Measurements from ENCODE around the gene ACBD4. TPM values are rescaled to one million over a fixed set of nuclear protein-coding genes. Genes with fewer than 3 reads are reported as not detected.

ACBD4 gene
- polyA plus RNA-seq, 4 donors, result 11.4 to 19.0 (median 16.9) TPM

GRCh38 chr17:45149669-45150664 lies 14.5 kb downstream of the ACBD4 start:
- peak in 1 of 4 donors; percentile 65 for DNase-seq (ENCODE audit: low read depth in 4 of 4, low spot score in 2 of 4)

DNA sequence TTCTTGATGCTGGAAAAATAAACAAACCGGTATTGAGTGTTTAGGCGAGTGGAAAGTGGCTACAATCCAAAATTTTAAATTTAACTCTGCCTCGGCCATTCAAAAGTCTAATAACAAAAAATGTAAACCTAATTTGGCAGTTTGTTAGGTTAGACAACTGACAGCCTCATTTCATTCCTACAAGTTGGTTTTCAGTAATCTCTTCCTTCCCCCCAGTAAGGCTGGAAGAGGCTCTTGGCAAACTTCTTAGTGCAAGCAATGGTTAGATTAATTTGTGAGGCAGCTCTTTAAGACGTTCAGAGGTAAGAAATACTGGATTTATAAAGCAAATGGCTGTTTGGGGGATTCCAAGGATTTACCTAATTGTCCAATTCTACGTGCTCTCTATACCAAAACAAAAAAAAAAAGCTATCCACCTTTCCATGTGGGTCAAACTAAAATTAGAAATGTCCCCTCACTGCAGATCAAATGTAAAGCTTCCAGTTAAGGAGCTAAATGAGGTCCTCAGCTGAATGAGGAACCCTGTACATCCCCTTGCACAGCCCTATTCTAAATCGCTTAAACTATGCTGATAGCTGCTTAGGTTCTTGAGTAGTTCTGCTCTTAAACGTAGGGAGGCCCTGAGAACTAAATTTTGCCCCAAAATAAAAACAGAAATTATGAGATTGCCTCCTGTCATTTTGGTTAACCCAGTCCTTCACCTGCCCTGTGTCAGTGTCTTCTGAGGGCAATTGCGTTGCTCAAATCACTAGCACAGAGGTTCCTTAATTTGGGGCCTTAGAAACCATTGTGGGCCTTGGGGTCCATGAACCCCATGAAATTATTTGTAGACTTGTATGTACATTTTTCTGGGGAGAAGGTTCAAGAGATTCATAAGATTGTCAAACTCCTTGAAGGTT lies 15.7 kb downstream of the ACBD4 start:
- DNase-seq (ENCODE audit: low read depth in 4 of 4, low spot score in 2 of 4), result no peak

GRCh38 chr17:45155029-45155428 lies 19.5 kb downstream of the ACBD4 start:
- DNase-seq (ENCODE audit: low read depth in 4 of 4, low spot score in 2 of 4), result no peak

- no peak for DNase-seq (ENCODE audit: low read depth in 4 of 4, low spot score in 2 of 4)
Observed at GRCh38 chr17:45155483-45155882, 20.0 kb downstream of the ACBD4 start.

GRCh38 chr17:45156242-45156641 lies 20.8 kb downstream of the ACBD4 start:
- DNase-seq (ENCODE audit: low read depth in 4 of 4, low spot score in 2 of 4), result no peak

GRCh38 chr17:45160447-45161287 lies 25.2 kb downstream of the ACBD4 start:
- peak in 1 of 4 donors; percentile 70 for DNase-seq (ENCODE audit: low read depth in 4 of 4, low spot score in 2 of 4)

- DNase-seq (ENCODE audit: low read depth in 4 of 4, low spot score in 2 of 4), result peak; percentile 99 to 100 (median 100)
Observed at GRCh38 chr17:45161288-45162024, 26.0 kb downstream of the ACBD4 start, which contains the start of gene HEXIM2. Gene HEXIM2, plus strand, starts transcription at chr17:45161875. Its CDS starts 919 bp downstream, at chr17:45162794.

GRCh38 chr17:45162025-45162687 lies 26.7 kb downstream of the ACBD4 start:
- DNase-seq (ENCODE audit: low read depth in 4 of 4, low spot score in 2 of 4), result no peak

DNA sequence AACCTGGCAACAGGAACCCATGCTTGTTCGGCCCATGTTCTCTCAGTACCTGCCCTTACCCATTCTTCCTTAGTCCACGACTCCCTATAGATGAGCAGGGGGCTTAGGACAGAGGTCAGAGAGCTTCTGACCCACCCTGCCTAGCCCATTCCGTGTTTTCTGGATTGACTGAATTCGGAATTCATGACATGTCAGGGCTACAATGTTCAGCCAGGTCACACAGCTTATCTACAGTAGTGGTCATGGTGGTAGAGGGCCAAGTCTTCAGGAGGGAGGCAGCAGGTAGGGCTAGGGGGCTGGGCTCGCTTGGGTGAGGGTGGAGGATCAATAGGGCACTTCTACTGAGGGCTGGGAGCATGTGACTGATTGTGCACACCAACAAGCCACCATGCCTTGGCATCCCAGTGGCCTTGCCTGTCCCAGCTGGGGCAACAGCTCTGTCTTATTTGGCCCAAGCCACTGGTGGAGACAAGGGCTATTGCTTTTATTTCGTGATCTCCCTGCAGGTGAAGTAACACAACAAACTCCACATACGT lies 29.3 kb downstream of the ACBD4 start:
- DNase-seq (ENCODE audit: low read depth in 4 of 4, low spot score in 2 of 4), result no peak

DNA sequence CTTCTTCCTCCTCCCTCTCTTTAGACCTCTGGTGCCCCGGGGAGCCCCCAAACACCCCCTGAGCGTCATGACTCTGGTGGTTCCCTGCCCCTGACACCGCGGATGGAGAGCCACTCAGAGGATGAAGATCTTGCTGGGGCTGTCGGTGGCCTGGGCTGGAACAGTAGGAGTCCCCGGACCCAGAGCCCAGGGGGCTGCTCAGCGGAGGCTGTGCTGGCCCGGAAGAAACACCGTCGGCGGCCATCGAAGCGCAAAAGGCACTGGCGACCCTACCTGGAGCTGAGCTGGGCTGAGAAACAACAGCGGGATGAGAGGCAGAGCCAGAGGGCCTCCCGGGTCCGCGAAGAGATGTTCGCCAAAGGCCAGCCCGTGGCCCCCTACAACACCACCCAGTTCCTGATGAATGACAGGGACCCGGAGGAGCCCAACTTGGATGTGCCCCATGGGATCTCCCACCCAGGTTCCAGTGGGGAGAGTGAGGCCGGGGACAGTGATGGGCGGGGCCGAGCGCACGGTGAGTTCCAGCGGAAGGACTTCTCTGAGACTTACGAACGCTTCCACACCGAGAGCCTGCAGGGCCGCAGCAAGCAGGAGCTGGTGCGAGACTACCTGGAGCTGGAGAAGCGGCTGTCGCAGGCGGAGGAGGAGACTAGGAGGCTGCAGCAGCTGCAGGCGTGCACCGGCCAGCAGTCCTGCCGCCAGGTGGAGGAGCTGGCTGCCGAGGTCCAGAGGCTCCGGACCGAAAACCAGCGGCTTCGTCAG lies 33.7 kb downstream of the ACBD4 start:
- no peak for DNase-seq (ENCODE audit: low read depth in 4 of 4, low spot score in 2 of 4)

DNA sequence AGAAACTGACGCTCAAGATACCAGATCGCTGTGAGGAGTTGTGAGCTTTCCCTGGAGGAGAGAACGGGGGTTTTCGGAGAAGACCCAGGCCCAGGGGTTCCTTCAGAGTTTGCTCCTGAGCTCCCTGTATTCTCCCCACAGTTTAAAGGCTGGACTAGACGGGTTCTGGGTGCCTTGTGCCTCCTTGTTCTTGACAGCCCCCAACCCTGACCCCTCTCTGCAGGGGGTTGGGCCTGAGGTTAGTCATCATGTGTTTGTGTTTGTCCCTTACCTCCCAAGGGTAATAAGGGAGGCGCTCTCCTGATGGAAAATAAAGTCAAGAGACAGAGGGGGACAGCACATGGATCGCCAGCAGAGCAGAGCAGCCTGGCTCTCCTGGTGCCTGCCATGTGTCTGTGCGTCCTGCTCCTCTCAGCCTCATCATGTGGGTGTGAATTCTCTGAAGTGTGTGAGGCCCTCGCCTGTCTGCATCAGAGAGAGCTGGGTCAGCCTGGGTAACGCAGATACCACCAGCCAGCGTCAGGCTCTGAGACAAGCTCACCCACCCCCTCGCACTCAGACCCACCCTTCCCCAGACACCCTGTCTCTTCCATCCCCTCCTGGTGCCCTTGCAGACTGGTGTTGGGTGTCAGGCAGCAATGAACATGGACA lies 34.9 kb downstream of the ACBD4 start:
- DNase-seq (ENCODE audit: low read depth in 4 of 4, low spot score in 2 of 4), result no peak

DNA sequence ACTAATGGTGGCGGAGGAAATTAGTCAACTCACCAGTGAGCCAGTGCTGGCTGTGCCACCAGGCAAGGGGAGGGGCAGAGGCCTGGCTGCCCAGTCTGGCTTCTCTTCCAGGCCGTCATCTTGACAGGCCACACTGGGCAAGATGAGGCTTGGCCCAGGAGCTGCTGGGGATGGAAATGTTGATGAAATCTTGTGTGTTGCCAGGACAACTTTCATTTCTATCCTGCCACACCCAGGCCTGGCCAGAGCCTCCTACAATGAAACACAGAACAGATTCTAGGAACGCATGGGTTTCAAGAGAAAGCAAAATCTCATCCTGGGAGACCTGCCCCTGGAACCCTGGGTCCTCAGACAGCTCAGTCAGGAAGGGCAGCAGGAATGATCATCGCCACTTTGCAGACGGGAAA lies 35.4 kb downstream of the ACBD4 start:
- no peak for DNase-seq (ENCODE audit: low read depth in 4 of 4, low spot score in 2 of 4)

GRCh38 chr17:45171338-45172231 lies 36.1 kb downstream of the ACBD4 start:
- no peak for DNase-seq (ENCODE audit: low read depth in 4 of 4, low spot score in 2 of 4)

GRCh38 chr17:45172232-45172540 lies 36.7 kb downstream of the ACBD4 start:
- DNase-seq (ENCODE audit: low read depth in 4 of 4, low spot score in 2 of 4), result no peak

DNA sequence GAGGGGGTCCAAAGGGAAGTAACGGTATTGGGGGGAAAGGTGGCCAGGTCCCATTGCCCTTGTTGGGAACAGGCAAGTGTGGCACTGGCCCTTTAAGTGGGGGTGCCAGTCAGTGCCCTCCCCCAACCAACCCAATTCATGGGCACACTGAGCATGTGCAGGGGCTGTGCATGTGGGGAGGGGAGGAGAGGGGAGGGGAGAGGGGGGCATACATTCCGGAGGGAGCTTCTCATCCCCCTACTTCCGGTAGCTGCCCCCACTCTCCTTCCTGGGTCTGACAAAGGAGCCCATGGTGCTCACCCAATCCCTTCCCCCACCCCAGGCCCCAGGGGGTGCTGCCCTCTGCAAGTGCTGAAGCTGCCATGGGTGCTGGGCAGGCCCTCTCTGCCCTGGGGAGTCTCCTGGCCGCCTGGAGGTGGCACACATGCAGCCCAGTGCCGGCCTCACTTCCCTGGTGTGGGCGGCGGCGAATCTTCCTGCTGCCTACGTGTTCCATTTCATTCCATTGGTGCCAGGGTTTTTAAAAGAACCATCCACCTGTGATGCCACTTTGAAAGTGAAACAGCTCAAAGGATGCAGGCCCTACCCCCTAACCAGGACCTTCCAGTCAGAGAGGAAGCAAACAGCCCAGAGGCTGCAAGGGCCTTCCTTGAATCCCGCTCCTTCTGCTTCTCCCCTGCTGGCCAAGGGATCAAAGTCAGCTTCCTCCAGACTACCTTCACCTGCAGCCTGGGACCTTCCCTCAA lies 37.2 kb downstream of the ACBD4 start:
- no peak for DNase-seq (ENCODE audit: low read depth in 4 of 4, low spot score in 2 of 4)

- no peak for DNase-seq (ENCODE audit: low read depth in 4 of 4, low spot score in 2 of 4)
Observed at GRCh38 chr17:45175759-45176115, 40.2 kb downstream of the ACBD4 start.

Data from left renal cortex interstitium (tissue), 4 donors.